GM12872 (cell line): ENCODE measurements around the gene NUDT17.

Source experiments
- TF ChIP-seq, protein P1 (sequence below): IDR thresholded peaks from 3 replicates; pipeline ENCODE4 v1.5.1; 2011; ENCODE audit warnings: low read depth, mild to moderate bottlenecking, low read length, moderate library complexity; ENCODE audit not compliant: insufficient read depth

NUDT17 gene

DNA sequence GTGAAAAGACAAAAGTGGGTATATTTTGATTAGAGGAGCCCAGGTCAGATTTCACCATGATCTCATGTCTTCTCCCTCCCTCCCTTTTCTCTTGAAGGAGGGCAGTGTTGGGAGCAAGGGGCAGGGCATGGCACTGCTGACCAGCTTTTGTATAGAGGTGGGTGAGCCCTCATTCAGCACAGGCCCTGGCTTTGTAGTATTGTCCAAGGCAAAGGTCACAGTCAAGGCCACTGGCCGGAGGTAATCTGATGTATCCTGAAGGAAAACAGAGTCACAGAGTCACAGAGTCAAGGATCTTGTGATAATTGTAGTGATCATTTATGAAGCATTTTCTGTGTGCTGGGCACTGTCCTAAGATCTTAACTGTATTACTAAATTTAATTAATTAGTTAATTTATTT, 52.5 kb downstream of the NUDT17 start:
- TF ChIP-seq, protein P1, sequence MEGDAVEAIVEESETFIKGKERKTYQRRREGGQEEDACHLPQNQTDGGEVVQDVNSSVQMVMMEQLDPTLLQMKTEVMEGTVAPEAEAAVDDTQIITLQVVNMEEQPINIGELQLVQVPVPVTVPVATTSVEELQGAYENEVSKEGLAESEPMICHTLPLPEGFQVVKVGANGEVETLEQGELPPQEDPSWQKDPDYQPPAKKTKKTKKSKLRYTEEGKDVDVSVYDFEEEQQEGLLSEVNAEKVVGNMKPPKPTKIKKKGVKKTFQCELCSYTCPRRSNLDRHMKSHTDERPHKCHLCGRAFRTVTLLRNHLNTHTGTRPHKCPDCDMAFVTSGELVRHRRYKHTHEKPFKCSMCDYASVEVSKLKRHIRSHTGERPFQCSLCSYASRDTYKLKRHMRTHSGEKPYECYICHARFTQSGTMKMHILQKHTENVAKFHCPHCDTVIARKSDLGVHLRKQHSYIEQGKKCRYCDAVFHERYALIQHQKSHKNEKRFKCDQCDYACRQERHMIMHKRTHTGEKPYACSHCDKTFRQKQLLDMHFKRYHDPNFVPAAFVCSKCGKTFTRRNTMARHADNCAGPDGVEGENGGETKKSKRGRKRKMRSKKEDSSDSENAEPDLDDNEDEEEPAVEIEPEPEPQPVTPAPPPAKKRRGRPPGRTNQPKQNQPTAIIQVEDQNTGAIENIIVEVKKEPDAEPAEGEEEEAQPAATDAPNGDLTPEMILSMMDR: no peak
